Liver (tissue), 9 donors: ENCODE data around the gene FRMD1. TPM values are rescaled to one million over a fixed set of nuclear protein-coding genes. Genes with fewer than 3 reads are reported as not detected.

Source experiments
- DNase-seq: peaks from one replicate; pipeline ENCODE4 v3.0.0-alpha.2; 2017; ENCODE audit warnings: low spot score
- H3K27ac ChIP-seq, 2 donors: one replicate each; pipeline ENCODE4 v1.7.0; 2013; ENCODE audit warnings: inconsistent platforms in 2 of 2, low read length in 2 of 2, control low read depth in 1 of 2, low read depth in 1 of 2, mild to moderate bottlenecking in 1 of 2
- H3K27me3 ChIP-seq, 4 donors: one replicate each; pipeline versions ENCODE4 v1.6.1 to v1.7.0; 2013; ENCODE audit warnings: low read length in 3 of 4, inconsistent platforms in 1 of 4, mild to moderate bottlenecking in 1 of 4, moderate library complexity in 1 of 4; ENCODE audit not compliant: control insufficient read depth in 4 of 4, insufficient read depth in 4 of 4
- H3K36me3 ChIP-seq, 4 donors: one replicate each; pipeline versions ENCODE4 v1.6.1 to v1.7.0; 2013; ENCODE audit warnings: low read length in 3 of 4, mild to moderate bottlenecking in 3 of 4, low read depth in 1 of 4, moderate library complexity in 1 of 4; ENCODE audit not compliant: control insufficient read depth in 4 of 4, insufficient read depth in 3 of 4
- H3K4me1 ChIP-seq, 4 donors: one replicate each; pipeline versions ENCODE4 v1.6.1 to v1.7.0; 2013; ENCODE audit warnings: low read length in 3 of 4, mild to moderate bottlenecking in 3 of 4, moderate library complexity in 1 of 4; ENCODE audit not compliant: control insufficient read depth in 4 of 4, insufficient read depth in 4 of 4
- H3K4me3 ChIP-seq, 3 donors: one replicate each; pipeline versions ENCODE4 v1.6.1 to v1.7.0; 2013; ENCODE audit warnings: low read length in 3 of 3, control low read depth in 1 of 3, low read depth in 1 of 3, mild to moderate bottlenecking in 1 of 3
- H3K9ac ChIP-seq, 2 donors: one replicate each; pipeline ENCODE4 v1.7.0; 2013; ENCODE audit warnings: low read length in 2 of 2, mild to moderate bottlenecking in 2 of 2, moderate library complexity in 2 of 2, control low read depth in 1 of 2, low read depth in 1 of 2
- H3K9me3 ChIP-seq, 4 donors: one replicate each; pipeline versions ENCODE4 v1.6.1 to v1.7.0; 2013; ENCODE audit warnings: low read length in 3 of 4; ENCODE audit not compliant: control insufficient read depth in 4 of 4
- EGR1 ChIP-seq, 2 donors: IDR thresholded peaks; 2 replicates each; pipeline ENCODE4 v1.6.1; 2016 to 2018; ENCODE audit warnings: antibody characterized with exemption in 2 of 2, low read depth in 2 of 2
- FOXA1 ChIP-seq: IDR thresholded peaks from 2 replicates; pipeline ENCODE4 v1.6.1; 2016; ENCODE audit warnings: antibody characterized with exemption
- FOXA2 ChIP-seq: IDR thresholded peaks from 2 replicates; pipeline ENCODE4 v1.6.1; 2016; ENCODE audit warnings: antibody characterized with exemption
- GABPA ChIP-seq, 2 donors: IDR thresholded peaks in 1 of 2; conservative IDR thresholded peaks in 1 of 2; 2 replicates each; pipeline ENCODE4 v1.6.1; 2016; ENCODE audit warnings: antibody characterized with exemption in 2 of 2, mild to moderate bottlenecking in 1 of 2, moderate library complexity in 1 of 2
- HNF4A ChIP-seq, 2 donors: conservative IDR thresholded peaks; 2 replicates each; pipeline ENCODE4 v1.6.1; 2016; ENCODE audit warnings: antibody characterized with exemption in 2 of 2, mild to moderate bottlenecking in 2 of 2
- HNF4G ChIP-seq: IDR thresholded peaks from 2 replicates; pipeline ENCODE4 v1.6.1; 2016; ENCODE audit warnings: antibody characterized with exemption
- JUND ChIP-seq, 2 donors: IDR thresholded peaks; 2 replicates each; pipeline ENCODE4 v1.6.1; 2016; ENCODE audit warnings: antibody characterized with exemption in 2 of 2
- RAD21 ChIP-seq, 2 donors: IDR thresholded peaks; 2 replicates each; pipeline ENCODE4 v1.6.1; 2016; ENCODE audit warnings: antibody characterized with exemption in 2 of 2, mild to moderate bottlenecking in 2 of 2
- RXRA ChIP-seq, 2 donors: IDR thresholded peaks; 2 replicates each; pipeline ENCODE4 v1.6.1; 2017 to 2018; ENCODE audit warnings: antibody characterized with exemption in 2 of 2, mild to moderate bottlenecking in 1 of 2
- SP1 ChIP-seq: IDR thresholded peaks from 2 replicates; pipeline ENCODE4 v1.6.1; 2018; ENCODE audit warnings: antibody characterized with exemption, mild to moderate bottlenecking
- YY1 ChIP-seq: IDR thresholded peaks from 2 replicates; pipeline ENCODE4 v1.6.1; 2016; ENCODE audit warnings: antibody characterized with exemption, mild to moderate bottlenecking
- WGBS: extraction: QIAGEN DNeasy Blood & Tissue Kit; methylation state at CpG from one replicate; pipeline ENCODE4 v1.1.7; 2013; 5-methylcytosine and 5-hydroxymethylcytosine counted together
- polyA plus RNA-seq, 2 donors: library from polyadenylated mRNA; stranded (reverse) in 1 of 2; unstranded in 1 of 2; fragments of 200-250 nt in 1 of 2; fragments of >200 nt in 1 of 2; fragmentation: Nextera tagmentation in 1 of 2; extraction: Ambion mirVana in 1 of 2; gene quantifications; one replicate each; pipeline versions ENCODE4 v1.2.1 to v1.2.3, GENCODE V29; 2013 to 2015
- total RNA-seq, 2 donors: library from RNA; depleted of rRNA; stranded (reverse); fragments of >200 nt; gene quantifications; one replicate each; pipeline ENCODE4 v1.2.3, GENCODE V29; 2014
- TF ChIP-seq, protein P1 (sequence below): IDR thresholded peaks from 2 replicates; pipeline ENCODE4 v1.6.1; 2016; ENCODE audit warnings: antibody characterized with exemption, mild to moderate bottlenecking
- TF ChIP-seq, protein P2 (sequence below): fragments of 150-350 bp; IDR thresholded peaks from 2 replicates; pipeline ENCODE4 v1.5.1; 2017; ENCODE audit warnings: improper control_type of control experiment, low read depth, low read length; ENCODE audit not compliant: missing input control
- TF ChIP-seq, protein P3 (sequence below): IDR thresholded peaks from 2 replicates; pipeline ENCODE4 v1.6.1; 2016; ENCODE audit warnings: antibody characterized with exemption
- TF ChIP-seq, protein P4 (sequence below): IDR thresholded peaks from 2 replicates; pipeline ENCODE4 v1.6.1; 2016; ENCODE audit warnings: antibody characterized with exemption
- TF ChIP-seq, protein P5 (sequence below): IDR thresholded peaks from 2 replicates; pipeline ENCODE4 v1.6.1; 2016; ENCODE audit warnings: antibody characterized with exemption
- donor health status: healthy.
- donor health status: healthy.
- donor health status: healthy.
- donor health status: healthy.
- donor health status: healthy.

Gene FRMD1
- total and polyA plus RNA-seq, 4 donors: 0.04 to 0.17 (median 0.12) TPM

DNA sequence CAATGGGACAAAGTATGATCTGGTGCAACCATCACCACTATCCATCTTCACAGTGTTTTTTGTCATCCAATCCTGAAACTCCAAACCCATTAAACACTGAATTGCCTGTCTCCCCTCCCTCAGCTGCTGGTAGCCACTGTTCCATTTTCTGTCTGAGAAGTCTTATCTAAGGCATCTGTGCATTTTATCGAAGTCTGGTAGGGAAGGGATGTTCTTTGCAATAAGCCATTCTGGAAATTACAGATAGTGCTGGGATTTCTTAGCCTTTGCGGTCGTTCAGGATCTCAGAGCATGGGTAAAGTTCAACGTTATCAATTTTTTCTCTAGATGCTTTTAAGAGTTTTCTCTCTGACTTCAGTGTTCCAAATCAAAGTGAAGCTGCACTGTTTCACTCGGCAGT, 57.4 kb downstream of the FRMD1 start:
- no peak for DNase-seq
- Histone ChIP-seq H3K27me3 (no peaks in the 10 kb centered on the region), H3K27ac (no peak overlapping the region), H3K4me3 (no peak overlapping the region), H3K36me3 (no peaks in the 10 kb centered on the region), H3K9ac (no peak overlapping the region), H3K9me3 (no peaks in the 10 kb centered on the region), H3K4me1 (peaks cover 5 to 20% (median 14%) of the 10 kb centered on the region in 4 donors)
- TF ChIP-seq FOXA1: no peak
- TF ChIP-seq HNF4G: no peak
- TF ChIP-seq, protein P1, sequence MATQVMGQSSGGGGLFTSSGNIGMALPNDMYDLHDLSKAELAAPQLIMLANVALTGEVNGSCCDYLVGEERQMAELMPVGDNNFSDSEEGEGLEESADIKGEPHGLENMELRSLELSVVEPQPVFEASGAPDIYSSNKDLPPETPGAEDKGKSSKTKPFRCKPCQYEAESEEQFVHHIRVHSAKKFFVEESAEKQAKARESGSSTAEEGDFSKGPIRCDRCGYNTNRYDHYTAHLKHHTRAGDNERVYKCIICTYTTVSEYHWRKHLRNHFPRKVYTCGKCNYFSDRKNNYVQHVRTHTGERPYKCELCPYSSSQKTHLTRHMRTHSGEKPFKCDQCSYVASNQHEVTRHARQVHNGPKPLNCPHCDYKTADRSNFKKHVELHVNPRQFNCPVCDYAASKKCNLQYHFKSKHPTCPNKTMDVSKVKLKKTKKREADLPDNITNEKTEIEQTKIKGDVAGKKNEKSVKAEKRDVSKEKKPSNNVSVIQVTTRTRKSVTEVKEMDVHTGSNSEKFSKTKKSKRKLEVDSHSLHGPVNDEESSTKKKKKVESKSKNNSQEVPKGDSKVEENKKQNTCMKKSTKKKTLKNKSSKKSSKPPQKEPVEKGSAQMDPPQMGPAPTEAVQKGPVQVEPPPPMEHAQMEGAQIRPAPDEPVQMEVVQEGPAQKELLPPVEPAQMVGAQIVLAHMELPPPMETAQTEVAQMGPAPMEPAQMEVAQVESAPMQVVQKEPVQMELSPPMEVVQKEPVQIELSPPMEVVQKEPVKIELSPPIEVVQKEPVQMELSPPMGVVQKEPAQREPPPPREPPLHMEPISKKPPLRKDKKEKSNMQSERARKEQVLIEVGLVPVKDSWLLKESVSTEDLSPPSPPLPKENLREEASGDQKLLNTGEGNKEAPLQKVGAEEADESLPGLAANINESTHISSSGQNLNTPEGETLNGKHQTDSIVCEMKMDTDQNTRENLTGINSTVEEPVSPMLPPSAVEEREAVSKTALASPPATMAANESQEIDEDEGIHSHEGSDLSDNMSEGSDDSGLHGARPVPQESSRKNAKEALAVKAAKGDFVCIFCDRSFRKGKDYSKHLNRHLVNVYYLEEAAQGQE: no peak
- TF ChIP-seq RXRA (IDR thresholded peaks at IDR 0.05): no peak
- TF ChIP-seq RAD21 (IDR thresholded peaks at IDR 0.05): no peak
- TF ChIP-seq YY1: no peak
- TF ChIP-seq, protein P2, sequence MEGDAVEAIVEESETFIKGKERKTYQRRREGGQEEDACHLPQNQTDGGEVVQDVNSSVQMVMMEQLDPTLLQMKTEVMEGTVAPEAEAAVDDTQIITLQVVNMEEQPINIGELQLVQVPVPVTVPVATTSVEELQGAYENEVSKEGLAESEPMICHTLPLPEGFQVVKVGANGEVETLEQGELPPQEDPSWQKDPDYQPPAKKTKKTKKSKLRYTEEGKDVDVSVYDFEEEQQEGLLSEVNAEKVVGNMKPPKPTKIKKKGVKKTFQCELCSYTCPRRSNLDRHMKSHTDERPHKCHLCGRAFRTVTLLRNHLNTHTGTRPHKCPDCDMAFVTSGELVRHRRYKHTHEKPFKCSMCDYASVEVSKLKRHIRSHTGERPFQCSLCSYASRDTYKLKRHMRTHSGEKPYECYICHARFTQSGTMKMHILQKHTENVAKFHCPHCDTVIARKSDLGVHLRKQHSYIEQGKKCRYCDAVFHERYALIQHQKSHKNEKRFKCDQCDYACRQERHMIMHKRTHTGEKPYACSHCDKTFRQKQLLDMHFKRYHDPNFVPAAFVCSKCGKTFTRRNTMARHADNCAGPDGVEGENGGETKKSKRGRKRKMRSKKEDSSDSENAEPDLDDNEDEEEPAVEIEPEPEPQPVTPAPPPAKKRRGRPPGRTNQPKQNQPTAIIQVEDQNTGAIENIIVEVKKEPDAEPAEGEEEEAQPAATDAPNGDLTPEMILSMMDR: no peak
- TF ChIP-seq, protein P3, sequence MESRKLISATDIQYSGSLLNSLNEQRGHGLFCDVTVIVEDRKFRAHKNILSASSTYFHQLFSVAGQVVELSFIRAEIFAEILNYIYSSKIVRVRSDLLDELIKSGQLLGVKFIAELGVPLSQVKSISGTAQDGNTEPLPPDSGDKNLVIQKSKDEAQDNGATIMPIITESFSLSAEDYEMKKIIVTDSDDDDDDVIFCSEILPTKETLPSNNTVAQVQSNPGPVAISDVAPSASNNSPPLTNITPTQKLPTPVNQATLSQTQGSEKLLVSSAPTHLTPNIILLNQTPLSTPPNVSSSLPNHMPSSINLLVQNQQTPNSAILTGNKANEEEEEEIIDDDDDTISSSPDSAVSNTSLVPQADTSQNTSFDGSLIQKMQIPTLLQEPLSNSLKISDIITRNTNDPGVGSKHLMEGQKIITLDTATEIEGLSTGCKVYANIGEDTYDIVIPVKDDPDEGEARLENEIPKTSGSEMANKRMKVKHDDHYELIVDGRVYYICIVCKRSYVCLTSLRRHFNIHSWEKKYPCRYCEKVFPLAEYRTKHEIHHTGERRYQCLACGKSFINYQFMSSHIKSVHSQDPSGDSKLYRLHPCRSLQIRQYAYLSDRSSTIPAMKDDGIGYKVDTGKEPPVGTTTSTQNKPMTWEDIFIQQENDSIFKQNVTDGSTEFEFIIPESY: no peak
- TF ChIP-seq FOXA2: no peak
- 72% methylated on average over 5 of the region's 5 CpGs for WGBS

DNA sequence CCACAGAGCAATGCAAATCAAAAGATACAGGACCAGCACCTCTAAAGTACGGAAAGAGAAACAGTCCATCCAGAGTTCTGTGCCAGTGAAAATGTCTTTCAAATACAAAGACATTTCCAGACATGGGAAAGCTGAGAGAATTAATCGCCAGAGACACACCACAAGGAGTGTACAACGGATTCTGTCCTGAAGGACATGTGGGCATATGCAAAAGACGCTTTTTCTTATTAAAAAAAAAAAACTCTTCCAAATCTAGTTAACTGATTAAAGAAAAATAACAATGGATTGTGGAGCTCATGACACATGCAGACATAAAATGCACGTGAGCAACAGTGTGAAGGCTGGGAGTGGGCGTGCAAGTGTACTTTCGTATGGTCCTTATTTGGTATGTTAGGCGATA, 58.8 kb downstream of the FRMD1 start:
- Histone ChIP-seq H3K4me3 (no peak overlapping the region), H3K9ac (no peak overlapping the region), H3K36me3 (no peaks in the 10 kb centered on the region), H3K9me3 (no peaks in the 10 kb centered on the region), H3K27ac (no peak overlapping the region), H3K27me3 (no peaks in the 10 kb centered on the region), H3K4me1 (peaks cover 5 to 20% (median 14%) of the 10 kb centered on the region in 4 donors)
- no peak for TF ChIP-seq RXRA (IDR thresholded peaks at IDR 0.05)
- TF ChIP-seq, protein P3: no peak
- TF ChIP-seq FOXA2: no peak
- no peak for TF ChIP-seq GABPA (IDR thresholded peaks at IDR 0.05 in 1 of 2, conservative IDR thresholded peaks at IDR 0.05 in 1 of 2)
- no peak for TF ChIP-seq FOXA1
- TF ChIP-seq EGR1 (IDR thresholded peaks at IDR 0.05; ENCODE audit: low read depth in 2 of 2): no peak
- no peak for TF ChIP-seq RAD21 (IDR thresholded peaks at IDR 0.05)
- TF ChIP-seq, protein P4, sequence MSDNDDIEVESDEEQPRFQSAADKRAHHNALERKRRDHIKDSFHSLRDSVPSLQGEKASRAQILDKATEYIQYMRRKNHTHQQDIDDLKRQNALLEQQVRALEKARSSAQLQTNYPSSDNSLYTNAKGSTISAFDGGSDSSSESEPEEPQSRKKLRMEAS: no peak
- no peak for TF ChIP-seq HNF4A (conservative IDR thresholded peaks at IDR 0.05)
- TF ChIP-seq HNF4G: no peak
- TF ChIP-seq, protein P5, sequence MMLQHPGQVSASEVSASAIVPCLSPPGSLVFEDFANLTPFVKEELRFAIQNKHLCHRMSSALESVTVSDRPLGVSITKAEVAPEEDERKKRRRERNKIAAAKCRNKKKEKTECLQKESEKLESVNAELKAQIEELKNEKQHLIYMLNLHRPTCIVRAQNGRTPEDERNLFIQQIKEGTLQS: no peak
- TF ChIP-seq JUND (IDR thresholded peaks at IDR 0.05): no peak
- no peak for TF ChIP-seq SP1
- TF ChIP-seq, protein P1: no peak
- 94% methylated on average over 8 of the region's 8 CpGs for WGBS
- no peak for DNase-seq
